GM12878 (cell line): ENCODE results near the gene HNRNPR. TPM values are rescaled to one million over a fixed set of nuclear protein-coding genes. Genes with fewer than 3 reads are reported as not detected.

Experiments used
- ATAC-seq: fragments of 200-7000 bp; cut with Tn5 transposase; 3 replicates; pipeline ENCODE4 v1.9.1; 2020; ENCODE audit warnings: mild to moderate bottlenecking, moderate library complexity
- BruUV-seq: library from RNA; stranded (reverse); fragments of 400-500 nt; replicated peaks from 2 replicates; lab custom pipeline; 2021; lab: Mats Ljungman, UMichigan
- CTCF ChIA-PET: fragments of 300-600 bp; sonication (Branson Sonifier 250); formaldehyde crosslinking; extraction: SDS; loops from one replicate; lab custom pipeline; 2021; ENCODE audit warnings: inconsistent platforms; lab: Yijun Ruan, JAX
- POLR2A ChIA-PET: fragments of 350-600 bp; formaldehyde crosslinking; extraction: SDS; loops from one replicate; lab custom pipeline; 2021; ENCODE audit warnings: inconsistent platforms; lab: Charles Lee
- RAD21 ChIA-PET: fragments of 300-600 bp; sonication (Branson Sonifier 250); formaldehyde crosslinking; loops from one replicate; lab custom pipeline; 2023; ENCODE audit warnings: antibody characterized with exemption; ENCODE audit not compliant: unreplicated experiment; lab: Charles Lee
- SMC1A ChIA-PET: fragments of 300-600 bp; sonication (Branson Sonifier 250); formaldehyde crosslinking; loops from one replicate; lab custom pipeline; 2023; ENCODE audit not compliant: unreplicated experiment, uncharacterized antibody; lab: Charles Lee
- DNase-seq: peaks from one replicate; pipeline ENCODE4 v3.0.0-alpha.2; 2011; ENCODE audit warnings: low read depth, low spot score
- FAIRE-seq: peaks from 3 replicates; lab custom pipeline; 2011; peaks lifted over from hg19 to GRCh38; lab: Jason Lieb, UNC
- H2AFZ ChIP-seq: 2 replicates; pipeline ENCODE4 v1.6.0; 2011; ENCODE audit warnings: low read depth, low read length, control low read depth; ENCODE audit not compliant: control insufficient read depth
- H3K27ac ChIP-seq: 2 replicates; pipeline ENCODE4 v1.5.1; 2011; ENCODE audit warnings: control low read depth; ENCODE audit not compliant: control insufficient read depth, insufficient read depth
- H3K27me3 ChIP-seq, 2 experiments: replicated peaks in 1 of 2; 2 replicates each; pipeline versions ENCODE4 v1.6.0 to v1.6.1; 2011; ENCODE audit warnings: low read length in 1 of 2; ENCODE audit not compliant: control insufficient read depth in 2 of 2, insufficient read depth in 2 of 2
- H3K36me3 ChIP-seq, 2 experiments: 2 replicates each; pipeline ENCODE4 v1.5.1; 2011; ENCODE audit warnings: low read length in 1 of 2; ENCODE audit not compliant: control insufficient read depth in 2 of 2, insufficient read depth in 2 of 2
- H3K4me1 ChIP-seq: 2 replicates; pipeline ENCODE4 v1.6.1; 2011; ENCODE audit warnings: mild to moderate bottlenecking, low read length, moderate library complexity, mixed read lengths; ENCODE audit not compliant: control insufficient read depth, insufficient read depth
- H3K4me2 ChIP-seq: 2 replicates; pipeline ENCODE4 v1.6.0; 2011; ENCODE audit warnings: control low read depth; ENCODE audit not compliant: control insufficient read depth, insufficient read depth
- H3K4me3 ChIP-seq: fragments of 200-600 bp; sonication (generic); 2 replicates; pipeline ENCODE4 v1.5.1; 2016
- H3K79me2 ChIP-seq: 2 replicates; pipeline ENCODE4 v1.6.0; 2011; ENCODE audit warnings: low read length; ENCODE audit not compliant: control insufficient read depth, insufficient read depth
- H3K9ac ChIP-seq: 2 replicates; pipeline ENCODE4 v1.8.0; 2011; ENCODE audit warnings: low read length, control low read depth, mixed read lengths; ENCODE audit not compliant: control insufficient read depth, insufficient read depth
- H3K9me3 ChIP-seq: replicated peaks from 3 replicates; pipeline ENCODE4 v1.5.1; 2011; ENCODE audit warnings: mild to moderate bottlenecking, low read length; ENCODE audit not compliant: control insufficient read depth, insufficient read depth
- H4K20me1 ChIP-seq: 2 replicates; pipeline ENCODE4 v1.6.0; 2011; ENCODE audit not compliant: control insufficient read depth, insufficient read depth
- BACH1 ChIP-seq: fragments of 450-650 bp; IDR thresholded peaks from 2 replicates; pipeline ENCODE4 v1.6.1; 2017; ENCODE audit warnings: mild to moderate bottlenecking, borderline replicate concordance
- CHD2 ChIP-seq: IDR thresholded peaks from 2 replicates; pipeline ENCODE4 v1.6.1; 2011; ENCODE audit warnings: low read depth, low read length, improper control_type of control experiment, borderline replicate concordance
- IRF3 ChIP-seq: fragments of 450-650 bp; IDR thresholded peaks from 2 replicates; pipeline ENCODE4 v1.6.1; 2014; ENCODE audit warnings: mild to moderate bottlenecking
- JUNB ChIP-seq: IDR thresholded peaks from 2 replicates; pipeline ENCODE4 v1.6.1; 2016; ENCODE audit warnings: antibody characterized with exemption, mild to moderate bottlenecking
- NBN ChIP-seq: fragments of 450-650 bp; IDR thresholded peaks from 2 replicates; pipeline ENCODE4 v1.6.1; 2016
- NFXL1 ChIP-seq: fragments of 450-650 bp; IDR thresholded peaks from 2 replicates; pipeline ENCODE4 v1.6.1; 2017; ENCODE audit warnings: antibody characterized with exemption, mild to moderate bottlenecking, borderline replicate concordance
- NRF1 ChIP-seq: conservative IDR thresholded peaks from 2 replicates; pipeline ENCODE4 v1.6.1; 2011; ENCODE audit warnings: mild to moderate bottlenecking, low read depth, low read length, improper control_type of control experiment
- PAX5 ChIP-seq: IDR thresholded peaks from 2 replicates; pipeline ENCODE4 v1.6.1; 2011; ENCODE audit warnings: low read depth, low read length, borderline replicate concordance
- PRDM15 ChIP-seq: fragments of 450-650 bp; formaldehyde crosslinking; IDR thresholded peaks from 2 replicates; pipeline ENCODE4 v1.4.0; 2020; ENCODE audit warnings: mild to moderate bottlenecking, moderate library complexity
- RCOR1 ChIP-seq: conservative IDR thresholded peaks from 2 replicates; pipeline ENCODE4 v1.6.1; 2012; ENCODE audit warnings: low read depth, low read length, improper control_type of control experiment
- SP1 ChIP-seq: IDR thresholded peaks from one replicate; pipeline ENCODE4 v1.6.1; 2011; ENCODE audit warnings: low read depth, low read length
- SREBF1 ChIP-seq: IDR thresholded peaks from 2 replicates; pipeline ENCODE4 v1.6.1; 2012; ENCODE audit warnings: mild to moderate bottlenecking, low read length
- TARDBP ChIP-seq: IDR thresholded peaks from 2 replicates; pipeline ENCODE4 v1.6.1; 2016; ENCODE audit warnings: borderline replicate concordance
- ZBTB40 ChIP-seq: fragments of 450-650 bp; IDR thresholded peaks from 2 replicates; pipeline ENCODE4 v1.6.1; 2016; ENCODE audit warnings: mild to moderate bottlenecking, moderate library complexity, borderline replicate concordance
- ZNF207 ChIP-seq: fragments of 450-650 bp; IDR thresholded peaks from 2 replicates; pipeline ENCODE4 v1.6.1; 2014; ENCODE audit warnings: antibody characterized with exemption, mild to moderate bottlenecking, borderline replicate concordance
- ZNF384 ChIP-seq: IDR thresholded peaks from 2 replicates; pipeline ENCODE4 v1.6.1; 2012; ENCODE audit warnings: low read depth, mild to moderate bottlenecking, low read length, improper control_type of control experiment, borderline replicate concordance
- ZZZ3 ChIP-seq: IDR thresholded peaks from 2 replicates; pipeline ENCODE4 v1.6.1; 2011; ENCODE audit warnings: low read depth; ENCODE audit not compliant: control insufficient read depth, insufficient read length
- whole genome bisulfite sequencing: methylation state at CpG from one replicate; pipeline ENCODE4 v1.1.6; 2016; ENCODE audit warnings: low lambda C conversion rate; ENCODE audit not compliant: insufficient replicate concordance, insufficient coverage; ENCODE audit errors: missing lambda C conversion rate; 5-methylcytosine and 5-hydroxymethylcytosine counted together
- in situ Hi-C: fragments of 300-500 bp; cut with MboI; formaldehyde crosslinking; loops from 9 replicates; pipeline ENCODE4 v1.14.3; 2018; ENCODE audit warnings: mixed read lengths
- intact Hi-C: fragments of 100-400 bp; cut with micrococcal nuclease; formaldehyde crosslinking; loops from one replicate; pipeline ENCODE4 v1.14.2; 2022; ENCODE audit not compliant: unreplicated experiment
- polyA plus RNA-seq, 11 experiments: library from polyadenylated mRNA; depleted of rRNA in 4 of 11; unstranded in 6 of 11; stranded (reverse) in 5 of 11; fragments of >200 nt; fragmentation: Nextera tagmentation in 4 of 11; fragmentation: Illumina TruSeq in 1 of 11; extraction: Ambion mirVana in 4 of 11; extraction: Trizol in 1 of 11; gene quantifications; 1 replicate in 1 of 11; 2 replicates in 10 of 11; pipeline versions ENCODE4 v1.2.1 to v1.2.3, GENCODE V29; 2011 to 2016; ENCODE audit warnings: inconsistent platforms in 2 of 11, missing spikeins in 2 of 11, low read depth in 1 of 11
- total RNA-seq, 4 experiments: library from RNA; depleted of rRNA in 3 of 4; stranded (reverse); fragments of >200 nt in 3 of 4; fragmentation: Illumina TruSeq in 1 of 4; extraction: Trizol in 1 of 4; gene quantifications; 2 replicates each; pipeline versions ENCODE4 v1.2.1 to v1.2.3, GENCODE V29; 2013 to 2021

Gene HNRNPR
- total and polyA plus RNA-seq, 10 of the 15 experiments (the other 5 are each of a cell fraction or from before 2014, with no cell fraction given), result 80.5 to 280 (median 218) TPM

GRCh38 chr1:23303524-23303923, 40.6 kb downstream of the HNRNPR start:
- no peaks in the 10 kb centered on the region for H3K79me2 ChIP-seq
- CTCF ChIA-PET, result interaction anchor here (1.1 to 1.6 kb wide), 2 partner anchors 119 to 204 kb away, joined by 3 to 4 read pairs; no protein-coding TSS in a partner anchor
- DNase-seq (no peak), FAIRE-seq (no peak), ATAC-seq (no peak)
- WGBS, result 98% methylated on average over 2 of the region's 2 CpGs
- no peak overlapping the region for H3K9ac ChIP-seq
- H3K27me3 ChIP-seq, result no peaks in the 10 kb centered on the region
- SMC1A ChIA-PET, result interaction anchor here (0.5 kb wide), 1 partner anchor 72 kb away, joined by 3 read pairs; no protein-coding TSS in a partner anchor
- H4K20me1 ChIP-seq, result no peaks in the 10 kb centered on the region
- no peak overlapping the region for H3K4me3 ChIP-seq
- TF ChIP-seq RCOR1 (no peak), ZNF207 (no peak), BACH1 (no peak), ZBTB40 (no peak), NRF1 (no peak), CHD2 (no peak), ZZZ3 (no peak), IRF3 (no peak), PAX5 (no peak), SREBF1 (no peak), NBN (no peak), TARDBP (no peak), PRDM15 (CRISPR knock-in tag) (no peak), ZNF384 (no peak), SP1 (no peak), NFXL1 (no peak), JUNB (no peak)
- H3K4me2 ChIP-seq, result no peak overlapping the region
- no peak overlapping the region for H2AFZ ChIP-seq
- H3K36me3 ChIP-seq, result peaks cover 0 to 14% of the 10 kb centered on the region in 2 experiments; a peak in 3 of 4 replicates
- H3K27ac ChIP-seq, result no peak overlapping the region
- in situ Hi-C loops, result no loop called here
- POLR2A ChIA-PET, result interaction anchor here (0.6 to 1.4 kb wide), 2 partner anchors 12 to 35 kb away, joined by 3 read pairs; no protein-coding TSS in a partner anchor
- RAD21 ChIA-PET, result no interaction called here
- H3K4me1 ChIP-seq, result no peaks in the 10 kb centered on the region
- BruUV-seq, result no TSS peak
- H3K9me3 ChIP-seq, result no peaks in the 10 kb centered on the region
- intact Hi-C loops, result no loop called here
